HTR-8/SVneo (cell line): ENCODE data around the gene LGR4.

ENCODE experiments used
- DNase-seq: peaks from one replicate; pipeline ENCODE4 v3.0.0; 2011; ENCODE audit warnings: low spot score, mixed read lengths; ENCODE audit not compliant: insufficient read length
- FAIRE-seq: peaks from 2 replicates; lab custom pipeline; 2011; peaks lifted over from hg19 to GRCh38; lab: Jason Lieb, UNC

Gene LGR4

GRCh38 chr11:27437829-27438594 is 34.6 kb downstream of the LGR4 start:
- no peak for DNase-seq
- FAIRE-seq: no peak

GRCh38 chr11:27436916-27437315 is 35.7 kb downstream of the LGR4 start:
- FAIRE-seq: no peak
- DNase-seq: no peak

DNA sequence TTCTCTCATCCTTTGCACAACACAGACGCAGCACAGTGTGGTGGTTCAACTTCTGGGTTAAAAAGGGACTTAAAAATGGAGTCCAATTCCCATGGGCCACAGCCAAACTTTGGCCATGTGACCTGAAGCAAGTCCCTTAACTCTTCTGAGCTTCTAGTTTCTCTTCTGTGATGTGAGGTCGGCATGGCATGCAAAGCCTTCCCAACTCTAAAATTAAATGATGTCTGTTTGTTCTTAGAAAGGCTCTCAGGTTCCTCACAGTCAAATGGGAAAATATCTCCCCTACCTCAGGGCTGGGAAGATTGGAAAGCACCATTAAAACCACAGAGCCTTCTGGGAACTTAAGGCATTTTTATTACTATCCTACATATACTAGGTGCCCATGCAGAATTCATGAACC is 38.8 kb downstream of the LGR4 start:
- FAIRE-seq (no peak), DNase-seq (no peak)

- no peak for FAIRE-seq
Measured at GRCh38 chr11:27431808-27432207, 40.8 kb downstream of the LGR4 start.

DNA sequence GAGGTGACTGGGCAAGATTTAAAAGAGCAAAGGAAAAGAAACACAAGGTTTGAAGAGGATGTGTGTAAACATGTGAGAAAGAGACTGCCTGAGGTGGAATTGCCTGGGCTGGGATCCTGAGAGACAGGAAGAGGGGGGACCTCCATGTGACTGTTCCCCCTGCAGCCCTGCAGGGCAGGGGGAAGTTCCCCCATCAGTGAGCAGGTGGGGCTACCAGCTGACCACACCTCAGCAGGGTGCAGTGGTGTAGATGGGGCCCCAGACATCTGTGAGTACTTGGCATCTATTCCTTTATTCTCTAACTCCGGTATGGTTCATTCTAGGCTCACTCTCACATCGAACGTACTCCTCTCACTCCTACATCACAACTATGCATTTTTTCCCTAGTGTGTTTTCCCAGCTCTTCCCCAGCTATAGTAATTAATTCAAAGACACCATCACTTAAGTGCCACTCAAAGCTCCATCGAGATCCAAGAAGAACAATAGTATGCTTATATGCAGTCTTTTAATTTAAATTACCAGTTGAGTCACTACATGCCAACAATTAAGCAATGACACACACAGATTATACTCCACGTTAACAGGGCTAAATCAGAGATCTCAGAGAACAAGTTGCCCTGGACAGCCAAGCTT is 42.7 kb downstream of the LGR4 start:
- DNase-seq: peak; percentile 25
- no peak for FAIRE-seq

More at GRCh38 chr11:27431808-27432207, 40.8 kb downstream of the LGR4 start:
- DNase-seq: no peak

DNA sequence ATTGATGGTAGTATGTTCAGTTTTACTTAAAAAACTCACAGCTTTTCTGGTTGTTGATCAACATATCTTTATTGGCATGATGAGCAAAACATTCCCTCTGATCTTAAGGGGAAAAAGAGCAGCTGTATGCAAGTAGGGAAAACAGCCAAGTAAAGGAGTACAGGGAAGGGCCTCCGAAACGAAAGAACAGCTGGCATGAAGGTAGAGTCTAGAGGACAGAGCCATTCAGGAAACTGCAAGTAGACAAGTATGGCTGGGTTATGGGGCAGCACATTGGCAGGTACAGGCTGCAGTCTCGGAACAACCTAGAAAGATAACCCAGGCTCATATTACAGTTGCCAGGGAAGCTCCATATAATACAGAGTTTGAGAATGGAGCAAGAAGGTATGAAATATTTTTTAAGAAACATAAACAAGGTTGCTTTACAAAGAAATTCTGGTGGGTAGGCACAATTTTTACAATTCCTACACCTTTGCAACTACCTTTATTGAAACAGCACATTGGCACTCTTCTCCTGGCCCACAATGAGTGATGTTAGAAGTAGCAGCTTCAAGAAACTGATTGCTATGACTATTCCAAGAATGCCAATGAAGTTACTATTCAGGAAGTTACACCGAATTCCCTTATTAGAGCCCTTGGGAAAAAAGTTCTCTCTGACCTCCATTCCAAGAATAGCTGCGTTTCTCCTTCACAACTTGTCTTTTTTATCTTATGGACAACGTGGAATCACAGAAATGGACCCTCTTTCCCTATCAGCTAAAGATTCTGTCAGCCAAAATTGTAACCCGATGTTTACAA is 45.2 kb downstream of the LGR4 start:
- DNase-seq (peak; percentile 19), FAIRE-seq (no peak)

DNA sequence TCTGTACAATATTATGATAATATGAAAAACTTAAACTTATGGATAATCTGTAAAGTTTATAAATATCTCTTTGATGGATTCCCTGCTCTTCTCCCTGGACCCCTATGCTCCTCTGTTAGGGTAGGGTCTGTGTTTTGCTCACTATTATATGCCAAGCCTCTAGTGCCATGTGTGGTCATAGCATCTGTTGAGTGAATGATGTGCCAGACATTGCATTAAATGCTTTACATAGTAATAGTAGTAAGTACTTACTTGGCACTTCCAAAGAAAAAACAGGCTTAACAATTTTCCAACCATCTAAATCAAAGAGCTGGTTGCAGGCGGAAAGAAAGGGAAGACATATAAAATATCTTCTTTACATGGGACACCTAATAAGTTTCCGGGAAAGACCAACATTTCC is 46.8 kb downstream of the LGR4 start:
- no peak for FAIRE-seq
- no peak for DNase-seq

DNA sequence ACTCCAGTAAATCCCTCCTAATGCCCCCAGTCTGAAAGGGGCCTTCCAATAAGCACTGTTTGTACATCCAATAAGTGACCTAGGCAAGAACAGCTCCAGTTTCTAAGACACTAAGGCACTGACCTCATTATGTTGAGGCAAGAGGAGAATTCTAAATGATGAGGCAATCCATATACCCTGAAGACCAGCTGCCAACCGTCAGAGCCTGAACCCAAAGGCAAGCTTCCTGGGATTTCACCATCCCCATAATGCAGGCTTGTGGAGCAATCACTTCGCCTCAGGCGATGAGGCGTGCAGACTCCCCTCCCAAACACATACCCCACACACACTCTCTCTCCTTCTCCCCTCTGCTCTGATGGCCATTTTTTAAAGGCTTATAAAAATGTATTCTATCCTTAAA is 49.5 kb downstream of the LGR4 start:
- DNase-seq: peak; percentile 42

GRCh38 chr11:27421819-27422494 is 50.6 kb downstream of the LGR4 start:
- DNase-seq (no peak), FAIRE-seq (no peak)

More for the DNA sequence above, 49.5 kb downstream of the LGR4 start:
- FAIRE-seq: no peak

DNA sequence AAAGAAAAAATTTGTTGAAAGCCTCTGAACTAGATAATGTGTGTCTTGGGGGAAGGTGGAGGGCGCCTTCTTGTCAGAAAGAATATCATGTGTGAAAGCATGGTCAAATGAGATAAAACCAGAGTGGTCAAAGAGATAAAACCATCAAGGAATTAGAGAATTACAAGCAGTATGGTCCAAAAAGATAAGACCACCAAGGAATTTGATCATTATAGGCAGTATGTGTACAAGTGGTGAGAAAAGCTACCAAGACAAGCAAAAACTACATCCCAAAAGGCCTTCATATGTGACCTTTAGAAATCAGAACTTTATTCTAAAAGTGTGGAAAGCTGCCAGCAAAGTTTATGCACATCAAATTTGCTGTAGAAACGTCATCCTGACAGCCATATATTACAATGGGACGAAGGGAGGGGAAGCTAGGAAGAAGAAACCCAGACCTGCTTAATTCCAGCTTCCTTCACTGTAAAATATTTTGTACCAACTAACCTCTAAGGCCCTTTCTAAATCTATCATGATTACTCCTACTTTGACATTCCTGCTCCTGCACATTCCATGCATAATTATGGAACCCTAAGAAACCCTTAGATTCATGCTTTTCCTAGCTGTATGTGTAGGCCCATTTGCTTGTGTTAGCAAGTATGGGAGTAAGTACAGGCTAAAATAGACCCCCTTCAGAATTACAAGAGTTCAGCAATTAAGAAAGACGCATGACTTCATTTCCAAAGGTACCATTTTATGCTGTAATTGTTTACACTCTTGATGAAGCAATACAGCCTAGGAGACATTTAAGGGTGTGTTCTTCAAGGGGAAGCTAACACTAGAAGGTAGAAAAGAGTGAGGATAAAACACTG is 51.6 kb downstream of the LGR4 start:
- DNase-seq (peak; percentile 10), FAIRE-seq (no peak)

GRCh38 chr11:27420217-27420616 is 52.4 kb downstream of the LGR4 start:
- FAIRE-seq (no peak), DNase-seq (no peak)

DNA sequence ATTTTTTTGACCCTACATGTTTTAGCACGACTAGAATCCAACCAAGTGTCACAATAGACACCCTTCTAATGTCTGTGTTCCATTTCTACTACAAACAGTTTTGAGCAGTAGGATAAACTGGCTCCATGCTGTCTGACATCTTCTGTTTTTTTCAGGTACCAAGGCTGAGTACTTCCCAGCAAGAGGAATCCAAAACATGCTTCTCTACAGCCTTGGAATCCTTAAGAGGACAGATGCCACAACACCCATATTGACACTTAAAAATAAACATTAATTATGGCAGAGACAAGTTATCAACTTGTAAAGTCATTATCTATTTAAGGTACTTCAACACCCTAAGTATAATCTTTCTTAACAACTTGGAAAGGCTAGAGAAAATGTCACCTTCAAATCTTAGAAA is 54.2 kb downstream of the LGR4 start:
- FAIRE-seq: peak; percentile 28
- no peak for DNase-seq

DNA sequence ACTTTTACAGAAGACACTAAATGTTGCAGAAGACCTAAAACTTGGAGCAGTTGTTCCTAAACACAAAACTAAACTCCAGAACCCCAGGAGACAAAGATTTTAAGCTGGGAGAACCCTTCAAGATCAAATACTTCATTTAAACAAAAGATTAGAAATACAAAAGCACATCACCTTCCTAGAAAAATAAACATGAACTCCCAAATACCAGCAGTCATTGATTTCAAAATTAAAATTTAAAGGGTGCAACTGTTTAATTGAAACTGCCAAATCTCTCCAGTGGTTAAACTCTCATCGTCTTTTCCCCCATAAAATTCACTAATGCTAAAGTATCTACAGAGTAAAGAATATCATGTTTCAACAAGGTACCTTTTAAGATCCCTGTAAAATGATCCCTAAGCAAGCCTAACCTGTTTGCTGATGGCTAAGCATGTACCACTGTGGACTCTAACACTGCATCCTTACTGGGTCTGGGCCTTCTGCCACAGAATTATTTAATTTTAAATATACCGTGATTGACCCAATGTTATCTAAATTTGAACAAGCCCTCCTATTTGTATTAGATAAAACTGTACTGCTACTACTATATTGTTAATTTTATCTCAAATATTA is 55.9 kb downstream of the LGR4 start:
- DNase-seq (no peak), FAIRE-seq (no peak)

DNA sequence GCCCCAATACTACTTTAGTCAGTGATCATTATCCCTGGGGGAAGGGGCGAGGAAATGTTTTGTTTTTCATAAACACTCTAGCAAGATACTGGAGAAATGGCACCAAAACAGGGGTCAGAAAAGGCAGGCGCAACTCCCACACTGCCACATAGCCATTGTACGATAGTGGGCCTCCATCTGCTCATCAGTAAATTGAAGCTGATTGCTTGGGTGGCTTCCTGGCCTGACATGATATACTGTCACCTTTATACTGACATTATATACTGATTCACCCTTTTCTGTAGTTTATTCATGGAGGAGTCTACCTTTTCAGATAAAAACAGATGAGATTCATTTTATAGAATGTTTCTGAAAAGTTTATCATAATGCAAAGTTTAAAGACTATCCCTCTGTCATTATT is 57.9 kb downstream of the LGR4 start:
- DNase-seq (no peak), FAIRE-seq (no peak)

- no peak for DNase-seq
- FAIRE-seq: no peak
Measured at GRCh38 chr11:27413218-27413617, 59.4 kb downstream of the LGR4 start.

- DNase-seq (no peak), FAIRE-seq (no peak)
Measured at GRCh38 chr11:27412192-27412691, 60.3 kb downstream of the LGR4 start.

- FAIRE-seq: no peak
Measured at GRCh38 chr11:27411328-27411727, 61.3 kb downstream of the LGR4 start.

GRCh38 chr11:27410272-27410671 is 62.3 kb downstream of the LGR4 start:
- DNase-seq: no peak
- FAIRE-seq: no peak

More at GRCh38 chr11:27411328-27411727, 61.3 kb downstream of the LGR4 start:
- no peak for DNase-seq

DNA sequence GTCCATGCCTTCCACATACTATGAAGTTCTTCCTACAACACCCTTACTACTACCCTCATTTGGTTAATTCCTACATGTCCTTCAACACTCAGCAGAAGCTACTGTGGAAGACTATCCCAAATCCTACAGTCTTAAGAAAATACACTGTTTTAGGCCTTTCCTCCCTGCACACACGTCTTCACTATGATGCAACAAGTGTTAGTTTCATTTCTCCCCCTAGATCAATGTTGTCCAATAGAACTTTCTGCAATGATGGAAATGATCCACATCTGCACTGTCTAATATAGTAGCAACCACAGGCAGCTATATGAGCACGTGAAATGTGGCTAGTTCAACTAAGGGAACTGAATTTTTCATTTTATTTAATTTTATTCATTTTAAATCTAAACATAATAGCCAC is 62.8 kb downstream of the LGR4 start:
- FAIRE-seq (no peak), DNase-seq (no peak)
